Embryonic facial prominence (tissue), 1 donor: ENCODE results near the gene TDRD6.
"Not testable (repeated sequence)": the region's sequence is repeated elsewhere in the genome, so short reads cannot be mapped to it uniquely, and the experiment has no call there.

Experiments
- DNase-seq: peaks from one replicate; pipeline ENCODE4 v3.0.0-alpha.2; 2016; ENCODE audit errors: extremely low spot score

Gene TDRD6

GRCh38 chr6:46744159-46744725 lies 56.6 kb downstream of the TDRD6 start:
- not testable (repeated sequence) for DNase-seq

GRCh38 chr6:46745973-46746372 lies 58.3 kb downstream of the TDRD6 start:
- no peak for DNase-seq

GRCh38 chr6:46746696-46747095 lies 59.0 kb downstream of the TDRD6 start, which contains the start of gene ANKRD66:
Gene ANKRD66, plus strand, starts transcription at chr6:46746933. Its CDS starts 5,016 bp downstream, at chr6:46751949.
- DNase-seq = no peak

- no peak for DNase-seq
Observed at GRCh38 chr6:46748940-46749503, 61.3 kb downstream of the TDRD6 start.

GRCh38 chr6:46749731-46750130 lies 62.0 kb downstream of the TDRD6 start:
- no peak for DNase-seq

- DNase-seq = no peak
Observed at GRCh38 chr6:46751658-46752057, 64.0 kb downstream of the TDRD6 start.
